Breast epithelium (tissue), 4 donors: ENCODE data around the gene CADM1. TPM values are rescaled to one million over a fixed set of nuclear protein-coding genes. Genes with fewer than 3 reads are reported as not detected.

ENCODE experiments used
- DNase-seq, 2 donors: peaks; one replicate each; pipeline ENCODE4 v3.0.0-alpha.2; 2019; ENCODE audit warnings: low spot score in 2 of 2
- H3K27ac ChIP-seq, 2 donors: fragments of 200-600 bp; sonication (generic) in 1 of 2; one replicate each; pipeline ENCODE4 v1.5.1; 2016 to 2019; ENCODE audit warnings: mild to moderate bottlenecking in 1 of 2
- H3K27me3 ChIP-seq, 2 donors: fragments of 200-600 bp; sonication (generic) in 1 of 2; one replicate each; pipeline versions ENCODE4 v1.5.1 to v1.6.0; 2017 to 2019; ENCODE audit warnings: control low read depth in 1 of 2, mild to moderate bottlenecking in 1 of 2
- H3K36me3 ChIP-seq: fragments of 200-600 bp; one replicate; pipeline ENCODE4 v1.5.1; 2019
- H3K4me1 ChIP-seq, 2 donors: fragments of 200-600 bp; sonication (generic); one replicate each; pipeline ENCODE4 v1.5.1; 2016 to 2019; ENCODE audit warnings: control low read depth in 1 of 2
- H3K4me3 ChIP-seq, 3 donors: fragments of 200-600 bp; sonication (generic); 1 replicate in 2 of 3; 2 replicates in 1 of 3; pipeline ENCODE4 v1.5.1; 2016 to 2019; ENCODE audit warnings: mild to moderate bottlenecking in 3 of 3, moderate library complexity in 2 of 3
- H3K9me3 ChIP-seq, 2 donors: fragments of 200-600 bp; sonication (generic) in 1 of 2; one replicate each; pipeline ENCODE4 v1.5.1; 2016 to 2019; ENCODE audit warnings: control low read depth in 1 of 2
- CTCF ChIP-seq, 3 donors: fragments of 450-650 bp; IDR thresholded peaks; one replicate each; pipeline ENCODE4 v1.5.1; 2016 to 2017; ENCODE audit warnings: antibody characterized with exemption in 3 of 3, mild to moderate bottlenecking in 3 of 3, moderate library complexity in 3 of 3
- POLR2A ChIP-seq: fragments of 450-650 bp; IDR thresholded peaks from one replicate; pipeline ENCODE4 v1.6.1; 2016; ENCODE audit warnings: antibody characterized with exemption, mild to moderate bottlenecking, moderate library complexity
- POLR2AphosphoS5 ChIP-seq, 3 donors: sonication (generic); formaldehyde crosslinking; IDR thresholded peaks; one replicate each; pipeline ENCODE4 v1.6.1; 2017; ENCODE audit warnings: antibody characterized with exemption in 3 of 3
- intact Hi-C: fragments of 100-400 bp; cut with DNase I; formaldehyde crosslinking; loops from one replicate; pipeline ENCODE4 v1.15.1; 2023; ENCODE audit warnings: low total_unique reads
- total RNA-seq, 3 donors: library from RNA; depleted of rRNA; stranded (reverse); fragments of >200 nt; gene quantifications; one replicate each; pipeline ENCODE4 v1.1.0, GENCODE V29; 2016

CADM1 gene
- total RNA-seq, 3 donors from 2014 or later, result 5.3 to 48.4 (median 33.1) TPM

GRCh38 chr11:115267871-115268270 is 236.3 kb downstream of the CADM1 start:
- no peaks in the 10 kb centered on the region for H3K27me3 ChIP-seq

GRCh38 chr11:115267238-115267781 is 236.9 kb downstream of the CADM1 start:
- H3K4me3 ChIP-seq, result no peak overlapping the region
- intact Hi-C loops, result no loop called here
- no peaks in the 10 kb centered on the region for H3K4me1 ChIP-seq
- H3K27me3 ChIP-seq, result no peaks in the 10 kb centered on the region
- no peaks in the 10 kb centered on the region for H3K9me3 ChIP-seq
- no peak overlapping the region for H3K27ac ChIP-seq
- TF ChIP-seq POLR2A, result no peak
- TF ChIP-seq POLR2AphosphoS5 (IDR thresholded peaks at IDR 0.05), result no peak
- no peak for TF ChIP-seq CTCF (IDR thresholded peaks at IDR 0.05)
- no peak for DNase-seq
- H3K36me3 ChIP-seq, result no peaks in the 10 kb centered on the region

More at GRCh38 chr11:115267871-115268270, 236.3 kb downstream of the CADM1 start:
- no peak for DNase-seq
- intact Hi-C loops, result no loop called here
- Histone ChIP-seq H3K4me1 (no peaks in the 10 kb centered on the region), H3K4me3 (no peak overlapping the region), H3K36me3 (no peaks in the 10 kb centered on the region), H3K27ac (no peak overlapping the region), H3K9me3 (no peaks in the 10 kb centered on the region)
- no peak for TF ChIP-seq CTCF (IDR thresholded peaks at IDR 0.05)
- no peak for TF ChIP-seq POLR2A
- TF ChIP-seq POLR2AphosphoS5 (IDR thresholded peaks at IDR 0.05), result no peak

- TF ChIP-seq POLR2A, result no peak
- TF ChIP-seq CTCF (IDR thresholded peaks at IDR 0.05), result no peak
- TF ChIP-seq POLR2AphosphoS5 (IDR thresholded peaks at IDR 0.05), result no peak
- no peak for DNase-seq
- no peaks in the 10 kb centered on the region for H3K4me1 ChIP-seq
- no peak overlapping the region for H3K4me3 ChIP-seq
- H3K27me3 ChIP-seq, result no peaks in the 10 kb centered on the region
- no peaks in the 10 kb centered on the region for H3K9me3 ChIP-seq
- intact Hi-C loops, result no loop called here
- H3K36me3 ChIP-seq, result no peaks in the 10 kb centered on the region
- H3K27ac ChIP-seq, result no peak overlapping the region
These were observed 238.1 kb downstream of the CADM1 start for GRCh38 chr11:115266066-115266639.

GRCh38 chr11:115263799-115264656 is 240.2 kb downstream of the CADM1 start:
- TF ChIP-seq CTCF (IDR thresholded peaks at IDR 0.05) (no peak), POLR2AphosphoS5 (IDR thresholded peaks at IDR 0.05) (no peak), POLR2A (no peak)
- DNase-seq, result no peak
- H3K9me3 ChIP-seq, result no peaks in the 10 kb centered on the region
- intact Hi-C loops, result no loop called here
- H3K27ac ChIP-seq, result no peak overlapping the region
- H3K4me1 ChIP-seq, result no peaks in the 10 kb centered on the region
- H3K36me3 ChIP-seq, result no peaks in the 10 kb centered on the region
- no peak overlapping the region for H3K4me3 ChIP-seq
- no peaks in the 10 kb centered on the region for H3K27me3 ChIP-seq

GRCh38 chr11:115258216-115258615 is 246.0 kb downstream of the CADM1 start:
- H3K27ac ChIP-seq, result no peak overlapping the region
- no peaks in the 10 kb centered on the region for H3K27me3 ChIP-seq
- no peaks in the 10 kb centered on the region for H3K9me3 ChIP-seq
- no peaks in the 10 kb centered on the region for H3K4me1 ChIP-seq
- no peak overlapping the region for H3K4me3 ChIP-seq
- DNase-seq, result no peak
- intact Hi-C loops, result no loop called here
- no peak for TF ChIP-seq POLR2A
- no peak for TF ChIP-seq POLR2AphosphoS5 (IDR thresholded peaks at IDR 0.05)
- TF ChIP-seq CTCF (IDR thresholded peaks at IDR 0.05), result no peak
- no peaks in the 10 kb centered on the region for H3K36me3 ChIP-seq
